ENCODE measurements around the gene PTPN14.

PTPN14 gene

GRCh38 chr1:214310010-214310409 lies 241.4 kb downstream of the PTPN14 start:
- DNase-seq (ENCODE audit: low read depth) = no peak

- no peak for DNase-seq (ENCODE audit: low read depth)
Observed at GRCh38 chr1:214306269-214306668, 245.1 kb downstream of the PTPN14 start.

GRCh38 chr1:214305164-214305751 lies 246.1 kb downstream of the PTPN14 start:
- no peak for DNase-seq (ENCODE audit: low read depth)

- no peak for DNase-seq (ENCODE audit: low read depth)
Observed at GRCh38 chr1:214303141-214303930, 248.1 kb downstream of the PTPN14 start.

- DNase-seq (ENCODE audit: low read depth) = no peak
Observed at GRCh38 chr1:214301526-214301925, 249.9 kb downstream of the PTPN14 start.

- no peak for DNase-seq (ENCODE audit: low read depth)
Observed at GRCh38 chr1:214300149-214300780, 251.1 kb downstream of the PTPN14 start.

Measured in T follicular helper cell (primary cell).